NCI-H1930 (cell line): ENCODE results near the gene STRAP.
"Not testable (repeated sequence)": the region's sequence is repeated elsewhere in the genome, so short reads cannot be mapped to it uniquely, and the experiment has no call there.

Experiments used
- DNase-seq, 2 experiments: peaks; one replicate each; lab custom pipeline; 2025; lab: John Stamatoyannopoulos, UW

The STRAP gene

DNA sequence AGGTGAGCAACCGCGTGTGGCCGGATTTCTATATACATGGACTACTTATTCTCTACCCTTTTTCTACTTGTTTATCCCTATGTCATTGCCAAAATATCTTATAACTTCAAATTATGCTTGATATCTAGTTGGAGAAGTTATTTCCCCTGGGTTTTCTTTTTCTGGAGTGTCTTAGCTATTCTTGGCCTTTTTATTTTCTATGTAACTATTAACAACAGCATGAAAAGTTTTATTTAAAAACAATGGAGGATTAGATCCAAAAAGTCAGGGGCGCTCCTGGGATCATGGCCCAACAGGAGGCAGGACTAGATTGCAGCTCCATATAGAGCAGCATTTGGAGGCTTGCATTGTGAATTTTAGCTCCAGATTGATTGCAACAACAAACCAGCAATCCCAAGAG, 8.6 kb upstream of the STRAP start:
- no peak for DNase-seq

- not testable (repeated sequence) for DNase-seq
These were observed 7.5 kb upstream of the STRAP start for GRCh38 chr12:15874556-15875145.

DNA sequence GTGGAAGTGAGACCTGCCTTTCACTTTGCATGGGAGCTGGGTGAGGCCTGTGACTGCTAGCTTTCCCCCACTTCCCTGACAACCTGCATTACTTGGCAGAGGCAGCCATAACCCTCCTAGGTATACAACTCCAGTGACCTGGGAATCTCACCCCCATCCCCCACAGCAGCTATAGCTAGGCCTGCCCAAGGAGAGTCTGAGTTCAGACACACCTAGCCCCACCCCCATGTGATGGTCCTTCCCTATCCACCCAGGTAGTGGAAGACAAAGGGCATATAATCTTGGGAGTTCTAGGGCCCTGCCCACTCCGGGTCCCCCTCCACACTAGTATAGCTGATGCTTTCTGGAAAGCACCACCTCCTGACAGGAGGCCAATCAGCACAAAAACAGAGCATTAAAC, 6.3 kb upstream of the STRAP start:
- no peak for DNase-seq

GRCh38 chr12:15879413-15879812, 2.8 kb upstream of the STRAP start:
- DNase-seq: no peak

GRCh38 chr12:15880721-15881120, 1.5 kb upstream of the STRAP start:
- DNase-seq: peak; percentile 22 to 37

DNA sequence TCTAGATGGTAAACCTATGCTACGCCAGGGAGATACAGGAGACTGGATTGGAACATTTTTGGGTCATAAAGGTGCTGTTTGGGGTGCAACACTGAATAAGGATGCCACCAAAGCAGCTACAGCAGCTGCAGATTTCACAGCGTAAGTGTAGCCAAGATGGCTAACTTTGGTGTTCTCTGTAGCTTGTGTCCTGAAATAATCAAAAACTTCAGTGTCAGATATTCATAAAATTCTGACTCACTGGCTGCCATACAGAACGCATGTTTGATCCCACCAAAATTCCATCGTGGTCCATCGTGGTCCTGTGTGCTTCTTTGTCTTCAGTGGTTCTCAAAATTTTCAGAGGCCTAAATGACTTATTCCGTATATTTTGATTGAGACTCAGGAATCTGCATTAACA, 1.3 kb downstream of the STRAP start:
- DNase-seq: no peak

DNA sequence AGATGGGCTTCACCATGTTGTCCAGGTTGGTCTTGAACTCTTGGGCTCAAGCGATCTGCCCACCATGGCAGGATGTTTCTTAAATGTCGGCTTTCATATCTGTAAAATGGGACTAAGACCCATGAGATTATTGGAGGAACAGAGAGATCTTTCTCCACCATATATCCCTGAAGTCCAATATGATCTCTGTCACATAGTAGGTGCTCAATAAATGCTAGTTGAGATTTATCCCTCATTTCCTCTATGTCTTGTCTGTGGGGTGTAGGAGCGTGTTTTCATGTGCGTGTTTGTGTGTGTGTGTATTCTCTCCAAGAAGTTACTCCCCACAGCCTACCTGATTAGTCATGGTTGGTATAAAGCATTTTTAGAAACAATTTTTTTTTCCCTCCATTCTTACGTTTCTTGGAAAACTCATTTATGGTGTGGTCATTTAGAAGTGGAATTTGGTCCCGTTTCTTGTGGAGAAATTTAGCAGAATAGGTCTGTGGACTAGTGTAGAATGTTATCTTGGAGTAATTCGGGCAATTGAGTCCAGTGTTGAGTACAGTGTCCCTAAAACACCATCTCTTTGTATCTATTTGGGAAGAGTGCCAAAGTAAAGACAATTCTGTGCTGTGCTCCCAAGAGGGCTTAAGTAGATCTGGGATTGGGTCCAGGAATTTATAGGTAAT, 4.3 kb downstream of the STRAP start:
- no peak for DNase-seq

DNA sequence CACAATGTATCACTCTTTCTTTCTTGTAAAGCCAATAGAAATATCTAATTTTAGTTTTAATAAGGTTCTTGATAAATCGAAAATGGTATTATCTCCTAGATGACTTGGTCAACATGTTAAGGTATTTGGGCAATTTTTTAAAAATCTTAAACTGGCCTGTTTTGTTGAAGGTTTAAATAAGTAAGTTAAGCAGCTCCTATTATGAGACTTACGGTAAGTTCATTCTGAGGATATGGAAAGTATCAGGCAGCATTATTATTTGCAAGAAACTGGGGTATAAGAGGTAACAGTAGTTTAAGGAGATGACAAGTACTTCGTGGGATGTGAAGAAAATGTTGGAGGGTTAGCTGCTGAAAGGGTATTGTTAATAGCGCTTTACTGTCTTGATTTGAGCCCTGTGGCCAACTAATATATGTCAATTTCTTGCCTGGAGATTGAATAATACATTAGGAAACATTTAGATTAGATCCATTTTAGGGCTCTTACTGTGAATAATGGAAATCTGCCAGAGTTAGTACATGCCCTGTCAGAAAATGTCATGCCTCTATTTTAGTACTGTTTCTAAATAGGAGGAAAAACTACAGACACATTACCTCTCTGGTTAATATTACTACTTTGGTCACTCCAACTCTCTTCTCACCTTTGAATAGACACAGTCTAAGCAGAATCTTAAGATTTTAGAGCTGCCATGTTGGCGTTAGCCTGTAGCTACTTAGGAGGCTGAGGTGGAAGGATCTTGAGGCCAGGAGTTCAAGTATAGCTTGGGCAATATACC, 5.0 kb downstream of the STRAP start:
- no peak for DNase-seq

- no peak for DNase-seq
These were observed 10.6 kb downstream of the STRAP start for GRCh38 chr12:15892645-15893259.

- DNase-seq: no peak
These were observed 11.1 kb downstream of the STRAP start for GRCh38 chr12:15893260-15893659.

- DNase-seq: no peak
These were observed 14.7 kb downstream of the STRAP start for GRCh38 chr12:15896867-15897266.

- DNase-seq: no peak
These were observed 15.2 kb downstream of the STRAP start for GRCh38 chr12:15897433-15897832.

DNA sequence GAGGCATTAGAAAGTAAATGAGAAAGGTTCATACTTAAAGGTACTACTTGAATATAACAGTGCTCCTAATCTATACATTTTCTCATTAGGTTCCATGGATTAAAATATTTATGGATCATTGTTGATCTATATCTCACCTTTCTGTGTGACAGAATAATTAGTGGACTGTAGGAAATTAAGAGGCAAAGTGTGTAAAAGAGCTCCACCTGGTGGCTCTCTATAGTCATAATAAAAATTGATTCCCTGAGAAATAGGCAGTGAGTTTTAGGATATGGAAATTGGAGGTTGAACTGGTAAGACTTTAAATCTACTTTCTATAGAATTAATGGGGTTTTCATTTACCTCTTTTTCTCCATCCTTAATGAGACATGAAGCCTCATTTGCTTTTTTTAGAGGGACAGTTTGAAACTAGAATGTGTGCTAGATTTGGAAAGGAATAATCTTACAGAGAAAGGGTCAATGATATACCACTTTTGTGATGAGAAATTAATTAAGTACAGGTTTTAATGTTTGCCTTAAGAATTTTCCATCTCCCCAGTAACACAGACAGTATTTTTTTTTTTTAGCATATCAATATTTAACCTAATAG, 17.2 kb downstream of the STRAP start:
- no peak for DNase-seq

DNA sequence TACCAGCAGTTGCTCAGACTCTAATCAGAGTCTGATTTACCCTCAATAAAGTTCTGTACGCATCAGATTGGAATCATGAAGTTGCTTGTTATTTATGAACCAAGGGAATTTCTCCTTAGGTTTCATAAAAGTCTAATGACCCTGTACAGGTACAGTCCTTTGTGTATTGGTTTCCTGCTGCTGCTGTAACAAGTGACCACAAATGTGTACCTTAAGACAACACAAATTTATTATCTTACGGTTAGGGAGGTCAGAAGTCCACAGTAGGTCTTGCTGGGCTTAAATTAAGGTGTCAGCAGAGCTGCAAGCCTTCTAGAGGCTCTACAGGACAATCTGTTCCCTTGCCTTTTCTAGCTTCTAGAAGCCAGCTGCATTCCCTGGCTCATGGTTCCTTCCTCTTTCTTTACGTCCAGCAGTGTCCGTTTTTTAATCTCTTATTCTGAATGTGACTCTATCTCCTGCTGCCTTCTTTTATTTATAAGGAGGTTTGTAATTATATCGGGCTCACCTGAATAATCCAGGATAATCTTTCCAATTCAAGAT, 22.3 kb downstream of the STRAP start:
- no peak for DNase-seq

DNA sequence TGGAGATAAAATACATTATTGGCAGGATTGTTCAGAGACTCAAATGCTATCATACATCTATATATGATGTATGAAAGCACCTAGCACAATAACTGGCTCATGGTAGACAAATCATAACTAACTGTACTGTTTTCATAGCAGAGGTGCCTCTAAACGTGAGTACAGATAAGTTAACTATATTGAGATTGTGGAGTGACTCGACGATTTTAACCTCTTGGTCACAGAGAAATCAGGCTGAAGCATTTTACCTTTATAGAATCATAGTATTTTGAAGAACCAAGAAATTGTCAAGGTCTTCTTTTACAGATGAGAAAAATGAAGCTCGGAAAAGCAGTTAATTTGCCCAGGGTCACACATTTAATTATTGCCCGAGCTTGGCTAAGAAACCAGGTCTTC, 28.3 kb downstream of the STRAP start:
- DNase-seq: no peak

GRCh38 chr12:15910864-15911721, 28.9 kb downstream of the STRAP start, which contains the start of gene DERA:
DERA (plus strand) TSS chr12:15911332; CDS start chr12:15911384, 52 bp downstream.
- peak; percentile 58 to 82 for DNase-seq

DNA sequence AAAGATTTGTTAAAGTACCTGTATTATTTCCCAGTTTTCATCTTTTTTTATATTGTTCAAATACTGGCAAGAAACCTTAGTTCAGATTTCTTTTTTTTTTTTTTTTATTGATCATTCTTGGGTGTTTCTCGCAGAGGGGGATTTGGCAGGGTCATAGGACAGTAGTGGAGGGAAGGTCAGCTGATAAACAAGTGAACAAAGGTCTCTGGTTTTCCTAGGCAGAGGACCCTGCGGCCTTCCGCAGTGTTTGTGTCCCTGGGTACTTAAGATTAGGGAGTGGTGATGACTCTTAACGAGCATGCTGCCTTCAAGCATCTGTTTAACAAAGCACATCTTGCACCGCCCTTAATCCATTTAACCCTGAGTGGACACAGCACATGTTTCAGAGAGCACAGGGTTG, 29.7 kb downstream of the STRAP start:
- DNase-seq: not testable (repeated sequence)

- not testable (repeated sequence) for DNase-seq
These were observed 31.9 kb downstream of the STRAP start for GRCh38 chr12:15914131-15914530.

DNA sequence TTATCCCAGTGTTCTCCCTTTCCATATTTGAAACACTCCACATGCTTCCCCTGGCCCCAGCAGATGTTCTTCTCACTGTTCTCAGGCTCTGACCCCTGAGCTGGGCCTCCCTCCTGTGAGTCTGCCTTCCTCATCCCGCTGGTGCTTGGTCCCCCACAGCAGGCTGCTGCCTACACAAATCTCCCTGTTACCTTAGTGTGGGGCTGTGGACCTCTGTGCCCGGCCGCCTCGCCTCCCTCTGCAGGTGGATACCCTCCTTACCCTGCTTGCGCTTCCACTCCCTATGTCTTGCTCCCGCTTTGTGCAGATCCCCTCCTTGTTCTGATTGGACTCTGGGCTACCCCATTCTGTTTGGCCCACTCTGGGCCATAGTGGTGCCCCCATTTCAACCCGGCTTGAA, 35.9 kb downstream of the STRAP start:
- no peak for DNase-seq

GRCh38 chr12:15919418-15919817, 37.2 kb downstream of the STRAP start:
- no peak for DNase-seq

GRCh38 chr12:15924956-15925355, 42.8 kb downstream of the STRAP start:
- DNase-seq: no peak
